DOHH2 (cell line): ENCODE data around the gene MGMT.

Experiments
- H3F3A ChIP-seq: fragments of 200-600 bp; sonication (generic), shearing (Covaris generic); 2 replicates; pipeline ENCODE4 v1.6.0; 2016; ENCODE audit warnings: antibody characterized with exemption, mild to moderate bottlenecking; ENCODE audit not compliant: control insufficient read depth, insufficient read depth
- H3K27ac ChIP-seq: fragments of 200-600 bp; sonication (generic); 2 replicates; pipeline ENCODE4 v1.5.1; 2014; ENCODE audit warnings: low read depth, mild to moderate bottlenecking, low read length, moderate library complexity
- H3K27me3 ChIP-seq: fragments of 200-600 bp; sonication (generic); 2 replicates; pipeline ENCODE4 v1.6.1; 2014; ENCODE audit warnings: mild to moderate bottlenecking, low read length, mixed read lengths; ENCODE audit not compliant: control insufficient read depth
- H3K36me3 ChIP-seq: fragments of 200-600 bp; sonication (generic); 2 replicates; pipeline ENCODE4 v1.6.1; 2014; ENCODE audit warnings: mild to moderate bottlenecking, low read length, moderate library complexity, mixed read lengths; ENCODE audit not compliant: control insufficient read depth
- H3K4me1 ChIP-seq: fragments of 200-600 bp; sonication (generic); 2 replicates; pipeline ENCODE4 v1.6.1; 2014; ENCODE audit warnings: mild to moderate bottlenecking, low read length, mixed read lengths; ENCODE audit not compliant: control insufficient read depth
- H3K4me2 ChIP-seq: fragments of 200-600 bp; sonication (generic); 2 replicates; pipeline ENCODE4 v1.6.0; 2014; ENCODE audit warnings: mild to moderate bottlenecking, low read length, moderate library complexity
- H3K4me3 ChIP-seq: fragments of 200-600 bp; sonication (generic); 2 replicates; pipeline ENCODE4 v1.5.1; 2014; ENCODE audit warnings: mild to moderate bottlenecking, low read length, mixed read lengths
- H3K79me2 ChIP-seq: fragments of 200-600 bp; sonication (generic); 2 replicates; pipeline ENCODE4 v1.6.1; 2014; ENCODE audit warnings: mild to moderate bottlenecking, low read length, mixed read lengths; ENCODE audit not compliant: control insufficient read depth
- H3K9me2 ChIP-seq: fragments of 200-600 bp; sonication (generic); replicated peaks from 2 replicates; pipeline ENCODE4 v1.6.1; 2014; ENCODE audit warnings: mild to moderate bottlenecking, low read length, mixed read lengths; ENCODE audit not compliant: control insufficient read depth
- H3K9me3 ChIP-seq: fragments of 200-600 bp; sonication (generic); 2 replicates; pipeline ENCODE4 v1.6.1; 2014; ENCODE audit warnings: antibody characterized with exemption, low read length, mixed read lengths; ENCODE audit not compliant: control insufficient read depth, insufficient read depth
- H4K20me1 ChIP-seq: fragments of 200-600 bp; sonication (generic); 2 replicates; pipeline ENCODE4 v1.6.0; 2014; ENCODE audit warnings: low read depth, mild to moderate bottlenecking, antibody characterized with exemption, low read length, moderate library complexity; ENCODE audit not compliant: control insufficient read depth, insufficient read depth
- EZH2phosphoT487 ChIP-seq: fragments of 200-600 bp; sonication (generic); IDR thresholded peaks from 2 replicates; pipeline ENCODE4 v1.6.1; 2017; ENCODE audit warnings: borderline replicate concordance, mild to moderate bottlenecking, antibody characterized with exemption, low read length, moderate library complexity, mixed read lengths
- TF ChIP-seq, protein P1 (sequence below): fragments of 200-600 bp; sonication (generic); IDR thresholded peaks from one replicate; pipeline ENCODE4 v1.5.1; 2014; ENCODE audit warnings: antibody characterized with exemption, mild to moderate bottlenecking, low read depth, low read length; ENCODE audit not compliant: poor library complexity, severe bottlenecking

Gene MGMT

DNA sequence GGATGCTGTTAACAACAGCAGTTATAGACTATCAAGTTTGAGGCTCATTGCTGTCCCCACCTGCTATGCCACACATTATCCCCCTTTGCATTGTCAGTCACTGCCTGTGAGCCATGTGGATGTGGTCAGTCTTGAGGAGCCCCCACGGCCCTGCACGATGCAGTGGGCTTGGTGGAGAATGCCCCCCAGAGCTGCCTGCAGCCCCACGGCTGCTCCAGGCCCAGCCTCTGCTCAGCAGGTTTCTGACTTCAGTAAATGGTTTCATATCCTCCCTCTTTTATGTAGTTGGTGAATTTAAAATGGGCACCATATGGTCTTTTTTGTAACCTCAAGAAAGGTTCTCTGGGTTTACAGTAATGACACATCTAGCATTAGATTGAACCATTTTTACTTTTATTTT, 332.9 kb downstream of the MGMT start:
- Histone ChIP-seq H3K79me2 (no peaks in the 10 kb centered on the region), H3K4me1 (no peaks in the 10 kb centered on the region), H3F3A (no peaks in the 10 kb centered on the region), H4K20me1 (no peaks in the 10 kb centered on the region), H3K27me3 (no peaks in the 10 kb centered on the region), H3K27ac (no peak overlapping the region), H3K9me2 (no peaks in the 10 kb centered on the region), H3K4me2 (no peak overlapping the region), H3K9me3 (no peaks in the 10 kb centered on the region), H3K4me3 (no peak overlapping the region), H3K36me3 (no peaks in the 10 kb centered on the region)
- TF ChIP-seq, protein P1, sequence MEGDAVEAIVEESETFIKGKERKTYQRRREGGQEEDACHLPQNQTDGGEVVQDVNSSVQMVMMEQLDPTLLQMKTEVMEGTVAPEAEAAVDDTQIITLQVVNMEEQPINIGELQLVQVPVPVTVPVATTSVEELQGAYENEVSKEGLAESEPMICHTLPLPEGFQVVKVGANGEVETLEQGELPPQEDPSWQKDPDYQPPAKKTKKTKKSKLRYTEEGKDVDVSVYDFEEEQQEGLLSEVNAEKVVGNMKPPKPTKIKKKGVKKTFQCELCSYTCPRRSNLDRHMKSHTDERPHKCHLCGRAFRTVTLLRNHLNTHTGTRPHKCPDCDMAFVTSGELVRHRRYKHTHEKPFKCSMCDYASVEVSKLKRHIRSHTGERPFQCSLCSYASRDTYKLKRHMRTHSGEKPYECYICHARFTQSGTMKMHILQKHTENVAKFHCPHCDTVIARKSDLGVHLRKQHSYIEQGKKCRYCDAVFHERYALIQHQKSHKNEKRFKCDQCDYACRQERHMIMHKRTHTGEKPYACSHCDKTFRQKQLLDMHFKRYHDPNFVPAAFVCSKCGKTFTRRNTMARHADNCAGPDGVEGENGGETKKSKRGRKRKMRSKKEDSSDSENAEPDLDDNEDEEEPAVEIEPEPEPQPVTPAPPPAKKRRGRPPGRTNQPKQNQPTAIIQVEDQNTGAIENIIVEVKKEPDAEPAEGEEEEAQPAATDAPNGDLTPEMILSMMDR, result no peak
- no peak for TF ChIP-seq EZH2phosphoT487

DNA sequence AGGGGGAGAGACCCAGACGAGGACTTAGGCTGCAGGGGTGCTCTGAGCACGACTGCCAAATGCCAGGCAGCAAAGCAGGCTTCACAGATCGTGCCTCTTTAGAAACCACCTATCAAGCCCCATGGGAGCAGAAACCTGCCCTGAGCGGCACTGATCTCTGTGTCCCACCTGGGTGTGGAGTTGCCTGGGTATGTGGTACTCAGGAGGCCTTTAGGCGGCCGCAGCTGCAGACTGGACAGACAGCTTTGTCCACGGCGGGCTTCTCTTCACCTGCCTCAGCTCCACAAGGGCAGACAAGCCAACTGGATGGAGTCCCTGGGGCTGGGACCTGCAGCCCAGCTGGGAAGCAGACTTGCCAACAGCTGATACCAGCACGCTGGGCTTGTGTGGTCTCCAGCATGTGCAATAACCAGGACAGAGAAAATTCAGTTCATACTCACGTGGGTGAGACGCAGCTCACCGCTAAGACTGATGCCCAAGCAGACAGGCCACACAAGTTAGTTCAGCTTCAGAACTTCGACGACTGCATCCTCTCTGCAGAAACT, 333.8 kb downstream of the MGMT start:
- H3K27me3 ChIP-seq, result no peaks in the 10 kb centered on the region
- TF ChIP-seq EZH2phosphoT487, result no peak
- TF ChIP-seq, protein P1, result no peak
- H3K4me1 ChIP-seq, result no peaks in the 10 kb centered on the region
- H3K9me2 ChIP-seq, result no peaks in the 10 kb centered on the region
- H3K36me3 ChIP-seq, result no peaks in the 10 kb centered on the region
- no peak overlapping the region for H3K27ac ChIP-seq
- H4K20me1 ChIP-seq, result no peaks in the 10 kb centered on the region
- H3K4me3 ChIP-seq, result no peak overlapping the region
- H3K9me3 ChIP-seq, result no peaks in the 10 kb centered on the region
- H3F3A ChIP-seq, result no peaks in the 10 kb centered on the region
- H3K4me2 ChIP-seq, result no peak overlapping the region
- no peaks in the 10 kb centered on the region for H3K79me2 ChIP-seq

DNA sequence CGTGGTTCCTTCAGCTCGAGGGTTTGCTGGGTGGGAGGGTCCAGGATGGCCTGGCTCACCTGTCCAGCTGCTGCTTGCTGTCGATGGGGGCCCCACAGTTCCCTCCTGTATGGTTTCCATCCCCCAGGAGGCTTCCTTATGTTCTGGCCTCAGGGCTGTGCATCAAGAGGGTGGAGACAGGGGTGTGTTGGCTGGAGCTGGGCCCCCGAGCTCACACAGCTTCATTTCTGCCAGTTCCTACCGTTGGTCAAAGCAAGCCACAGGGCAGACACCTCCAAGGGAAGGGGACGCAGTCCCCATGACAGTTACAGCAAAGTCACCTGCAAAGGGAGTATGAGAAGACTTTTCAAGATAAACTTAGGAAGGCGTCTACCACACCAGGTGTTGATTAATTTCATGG, 340.2 kb downstream of the MGMT start:
- no peaks in the 10 kb centered on the region for H3K4me1 ChIP-seq
- no peaks in the 10 kb centered on the region for H3K27me3 ChIP-seq
- H3K4me3 ChIP-seq, result no peak overlapping the region
- no peaks in the 10 kb centered on the region for H3K9me3 ChIP-seq
- no peak overlapping the region for H3K27ac ChIP-seq
- H3K9me2 ChIP-seq, result no peaks in the 10 kb centered on the region
- H3K36me3 ChIP-seq, result no peaks in the 10 kb centered on the region
- H4K20me1 ChIP-seq, result no peaks in the 10 kb centered on the region
- TF ChIP-seq EZH2phosphoT487, result no peak
- TF ChIP-seq, protein P1, result no peak
- no peaks in the 10 kb centered on the region for H3K79me2 ChIP-seq
- no peaks in the 10 kb centered on the region for H3F3A ChIP-seq
- H3K4me2 ChIP-seq, result no peak overlapping the region
